Thyroid gland (tissue), 4 donors: ENCODE measurements around the gene FGF10. TPM values are rescaled to one million over a fixed set of nuclear protein-coding genes. Genes with fewer than 3 reads are reported as not detected.

Source experiments
- DNase-seq, 2 donors: peaks; one replicate each; pipeline ENCODE4 v3.0.0-alpha.2; 2019
- H3K27ac ChIP-seq, 3 donors: fragments of 200-600 bp; sonication (generic); 1 replicate in 2 of 3; 2 replicates in 1 of 3; pipeline ENCODE4 v1.5.1; 2016 to 2019; ENCODE audit warnings: mild to moderate bottlenecking in 1 of 3, moderate library complexity in 1 of 3
- H3K27me3 ChIP-seq: fragments of 200-600 bp; sonication (generic); one replicate; pipeline ENCODE4 v1.5.1; 2019
- H3K36me3 ChIP-seq, 2 donors: fragments of 200-600 bp; sonication (generic); one replicate each; pipeline ENCODE4 v1.5.1; 2016 to 2019
- H3K4me1 ChIP-seq, 2 donors: fragments of 200-600 bp; sonication (generic); one replicate each; pipeline ENCODE4 v1.5.1; 2017 to 2019
- H3K4me3 ChIP-seq, 3 donors: fragments of 200-600 bp; sonication (generic); replicated peaks in 1 of 3; 1 replicate in 2 of 3; 2 replicates in 1 of 3; pipeline ENCODE4 v1.5.1; 2016; ENCODE audit warnings: mild to moderate bottlenecking in 1 of 3
- H3K9me3 ChIP-seq: fragments of 200-600 bp; sonication (generic); one replicate; pipeline ENCODE4 v1.5.1; 2017
- CTCF ChIP-seq, 6 experiments: fragments of 200-600 bp in 3 of 6; fragments of 450-650 bp in 3 of 6; sonication (generic) in 3 of 6; IDR thresholded peaks; one replicate each; pipeline ENCODE4 v1.5.1; 2016 to 2019; ENCODE audit warnings: antibody characterized with exemption in 6 of 6, mild to moderate bottlenecking in 2 of 6, inconsistent platforms in 1 of 6, moderate library complexity in 1 of 6
- POLR2A ChIP-seq, 2 donors: fragments of 450-650 bp; IDR thresholded peaks; one replicate each; pipeline ENCODE4 v1.6.1; 2017; ENCODE audit warnings: antibody characterized with exemption in 2 of 2, mild to moderate bottlenecking in 2 of 2, moderate library complexity in 1 of 2
- WGBS, 2 donors: methylation state at CpG; one replicate each; pipeline ENCODE4 v1.1.5; 2017; 5-methylcytosine and 5-hydroxymethylcytosine counted together
- intact Hi-C: fragments of 100-400 bp; cut with DNase I; formaldehyde crosslinking; loops from one replicate; pipeline ENCODE4 v1.15.1; 2023
- total RNA-seq, 4 donors: library from RNA; depleted of rRNA; stranded (reverse); fragments of >200 nt; gene quantifications; one replicate each; pipeline ENCODE4 v1.2.3, GENCODE V29; 2016

Gene FGF10
- total RNA-seq, 4 donors from 2014 or later: 8.4 to 35.6 (median 22.1) TPM

GRCh38 chr5:44377057-44377456 is 12.2 kb downstream of the FGF10 start:
- intact Hi-C loops: no loop called here
- H3K36me3 ChIP-seq: no peaks in the 10 kb centered on the region
- no peaks in the 10 kb centered on the region for H3K4me1 ChIP-seq
- 48 to 56% methylated on average over 2 of the region's 2 CpGs for WGBS, 2 donors
- no peaks in the 10 kb centered on the region for H3K9me3 ChIP-seq
- TF ChIP-seq CTCF (IDR thresholded peaks at IDR 0.05) (no peak), POLR2A (IDR thresholded peaks at IDR 0.05) (no peak)
- no peak for DNase-seq
- no peaks in the 10 kb centered on the region for H3K27me3 ChIP-seq
- H3K4me3 ChIP-seq: no peak overlapping the region
- H3K27ac ChIP-seq: no peak overlapping the region

GRCh38 chr5:44372028-44372427 is 17.2 kb downstream of the FGF10 start:
- DNase-seq: no peak
- H3K27ac ChIP-seq: no peak overlapping the region
- WGBS, 2 donors: 72 to 77% methylated on average over 4 of the region's 4 CpGs
- H3K4me1 ChIP-seq: no peaks in the 10 kb centered on the region
- no peaks in the 10 kb centered on the region for H3K9me3 ChIP-seq
- H3K36me3 ChIP-seq: no peaks in the 10 kb centered on the region
- TF ChIP-seq CTCF (IDR thresholded peaks at IDR 0.05): no peak
- TF ChIP-seq POLR2A (IDR thresholded peaks at IDR 0.05): no peak
- intact Hi-C loops: no loop called here
- H3K27me3 ChIP-seq: no peaks in the 10 kb centered on the region
- H3K4me3 ChIP-seq: no peak overlapping the region

- intact Hi-C loops: no loop called here
- H3K9me3 ChIP-seq: no peaks in the 10 kb centered on the region
- H3K36me3 ChIP-seq: no peaks in the 10 kb centered on the region
- H3K27ac ChIP-seq: no peak overlapping the region
- DNase-seq: no peak
- no peaks in the 10 kb centered on the region for H3K27me3 ChIP-seq
- no peak for TF ChIP-seq CTCF (IDR thresholded peaks at IDR 0.05)
- TF ChIP-seq POLR2A (IDR thresholded peaks at IDR 0.05): no peak
- no peak overlapping the region for H3K4me3 ChIP-seq
- 80 to 93% methylated on average over 1 of the region's 1 CpG for WGBS, 2 donors
- H3K4me1 ChIP-seq: no peaks in the 10 kb centered on the region
Observed at GRCh38 chr5:44367203-44367602, 22.0 kb downstream of the FGF10 start.

- Histone ChIP-seq H3K4me3 (no peak overlapping the region), H3K4me1 (no peaks in the 10 kb centered on the region), H3K9me3 (no peaks in the 10 kb centered on the region), H3K27ac (no peak overlapping the region), H3K27me3 (no peaks in the 10 kb centered on the region), H3K36me3 (no peaks in the 10 kb centered on the region)
- TF ChIP-seq CTCF (IDR thresholded peaks at IDR 0.05) (no peak), POLR2A (IDR thresholded peaks at IDR 0.05) (no peak)
- DNase-seq: no peak
- WGBS, 2 donors: 45 to 47% methylated on average over 2 of the region's 2 CpGs
- intact Hi-C loops: no loop called here
Observed at GRCh38 chr5:44365345-44365744, 23.9 kb downstream of the FGF10 start.

GRCh38 chr5:44364097-44364496 is 25.1 kb downstream of the FGF10 start:
- Histone ChIP-seq H3K27me3 (no peaks in the 10 kb centered on the region), H3K36me3 (no peaks in the 10 kb centered on the region), H3K4me3 (no peak overlapping the region), H3K9me3 (no peaks in the 10 kb centered on the region), H3K4me1 (no peaks in the 10 kb centered on the region), H3K27ac (no peak overlapping the region)
- DNase-seq: no peak
- WGBS, 2 donors: 90 to 94% methylated on average over 2 of the region's 2 CpGs
- intact Hi-C loops: no loop called here
- TF ChIP-seq CTCF (IDR thresholded peaks at IDR 0.05) (no peak), POLR2A (IDR thresholded peaks at IDR 0.05) (no peak)
